Retinal pigment epithelial cell (primary cell): ENCODE results near the gene CPZ.

Source experiments
- DNase-seq: peaks from one replicate; pipeline ENCODE4 v3.0.0-alpha.2; 2010; ENCODE audit warnings: low read depth
- H3K4me3 ChIP-seq: 2 replicates; pipeline ENCODE4 v1.5.1; 2011; ENCODE audit warnings: mild to moderate bottlenecking, low read length, control low read depth, moderate library complexity
- TF ChIP-seq, protein P1 (sequence below): conservative IDR thresholded peaks from 2 replicates; pipeline ENCODE4 v1.5.1; 2011; ENCODE audit warnings: low read depth, low read length, control low read depth, inconsistent platforms

The CPZ gene

DNA sequence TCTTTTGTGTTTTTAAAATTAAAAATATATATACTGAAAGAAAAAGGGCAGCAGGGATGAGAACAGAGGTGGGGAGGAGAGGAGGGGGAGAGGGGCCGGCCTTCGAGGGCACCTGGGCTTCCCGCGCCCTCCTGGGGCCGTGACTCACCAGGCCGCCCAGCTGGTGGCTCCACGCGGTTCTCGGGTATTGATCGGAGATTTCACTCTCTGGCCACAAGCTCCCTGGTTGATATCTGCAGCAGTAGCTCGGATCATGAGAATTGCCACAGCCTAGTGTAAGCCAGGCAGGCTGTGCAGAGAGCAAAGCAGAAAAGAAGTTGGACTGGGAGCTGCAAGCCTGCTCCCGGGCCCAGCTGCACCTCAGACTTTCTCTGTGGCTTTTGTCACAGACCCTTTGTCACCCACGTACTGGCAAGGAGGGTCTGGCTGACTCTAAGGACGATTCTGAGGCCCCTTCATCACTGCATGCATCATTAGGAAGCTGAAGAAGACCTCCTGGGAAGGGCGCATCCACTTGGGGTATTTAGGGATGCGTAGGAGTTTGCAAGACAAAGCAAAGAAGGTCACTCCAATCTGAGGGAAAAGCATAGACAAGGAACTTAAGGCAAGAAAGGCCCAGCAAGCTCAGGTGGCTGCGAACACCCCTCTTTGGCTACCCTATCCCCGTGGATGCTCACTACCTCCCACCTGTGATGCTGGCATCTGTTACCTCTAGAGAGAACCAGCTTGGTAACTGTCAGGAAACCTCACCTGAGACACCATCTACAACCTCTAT lies 71.7 kb downstream of the CPZ start:
- TF ChIP-seq, protein P1, sequence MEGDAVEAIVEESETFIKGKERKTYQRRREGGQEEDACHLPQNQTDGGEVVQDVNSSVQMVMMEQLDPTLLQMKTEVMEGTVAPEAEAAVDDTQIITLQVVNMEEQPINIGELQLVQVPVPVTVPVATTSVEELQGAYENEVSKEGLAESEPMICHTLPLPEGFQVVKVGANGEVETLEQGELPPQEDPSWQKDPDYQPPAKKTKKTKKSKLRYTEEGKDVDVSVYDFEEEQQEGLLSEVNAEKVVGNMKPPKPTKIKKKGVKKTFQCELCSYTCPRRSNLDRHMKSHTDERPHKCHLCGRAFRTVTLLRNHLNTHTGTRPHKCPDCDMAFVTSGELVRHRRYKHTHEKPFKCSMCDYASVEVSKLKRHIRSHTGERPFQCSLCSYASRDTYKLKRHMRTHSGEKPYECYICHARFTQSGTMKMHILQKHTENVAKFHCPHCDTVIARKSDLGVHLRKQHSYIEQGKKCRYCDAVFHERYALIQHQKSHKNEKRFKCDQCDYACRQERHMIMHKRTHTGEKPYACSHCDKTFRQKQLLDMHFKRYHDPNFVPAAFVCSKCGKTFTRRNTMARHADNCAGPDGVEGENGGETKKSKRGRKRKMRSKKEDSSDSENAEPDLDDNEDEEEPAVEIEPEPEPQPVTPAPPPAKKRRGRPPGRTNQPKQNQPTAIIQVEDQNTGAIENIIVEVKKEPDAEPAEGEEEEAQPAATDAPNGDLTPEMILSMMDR: no peak
- no peak for DNase-seq
- no peak overlapping the region for H3K4me3 ChIP-seq

DNA sequence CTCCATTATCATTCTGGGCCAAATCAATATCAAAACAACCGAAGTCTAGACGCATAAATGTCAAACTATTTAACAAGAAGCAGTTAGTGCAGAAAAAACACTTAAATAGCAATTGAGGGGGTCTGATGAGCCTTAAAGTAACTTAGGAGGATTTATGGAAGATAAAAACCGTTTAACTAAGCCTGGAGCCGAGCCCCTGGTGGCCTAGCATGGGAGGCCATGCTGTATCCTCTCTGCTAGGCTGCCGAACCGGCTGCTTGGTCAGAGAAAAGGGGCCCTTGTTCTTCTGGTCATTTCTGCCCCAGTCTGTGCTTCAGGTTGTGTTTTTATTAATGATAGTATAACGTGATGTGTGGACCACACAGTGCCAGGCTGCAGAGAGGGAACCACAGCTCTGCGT lies 72.4 kb downstream of the CPZ start:
- H3K4me3 ChIP-seq: no peak overlapping the region
- DNase-seq: no peak
- TF ChIP-seq, protein P1: no peak

DNA sequence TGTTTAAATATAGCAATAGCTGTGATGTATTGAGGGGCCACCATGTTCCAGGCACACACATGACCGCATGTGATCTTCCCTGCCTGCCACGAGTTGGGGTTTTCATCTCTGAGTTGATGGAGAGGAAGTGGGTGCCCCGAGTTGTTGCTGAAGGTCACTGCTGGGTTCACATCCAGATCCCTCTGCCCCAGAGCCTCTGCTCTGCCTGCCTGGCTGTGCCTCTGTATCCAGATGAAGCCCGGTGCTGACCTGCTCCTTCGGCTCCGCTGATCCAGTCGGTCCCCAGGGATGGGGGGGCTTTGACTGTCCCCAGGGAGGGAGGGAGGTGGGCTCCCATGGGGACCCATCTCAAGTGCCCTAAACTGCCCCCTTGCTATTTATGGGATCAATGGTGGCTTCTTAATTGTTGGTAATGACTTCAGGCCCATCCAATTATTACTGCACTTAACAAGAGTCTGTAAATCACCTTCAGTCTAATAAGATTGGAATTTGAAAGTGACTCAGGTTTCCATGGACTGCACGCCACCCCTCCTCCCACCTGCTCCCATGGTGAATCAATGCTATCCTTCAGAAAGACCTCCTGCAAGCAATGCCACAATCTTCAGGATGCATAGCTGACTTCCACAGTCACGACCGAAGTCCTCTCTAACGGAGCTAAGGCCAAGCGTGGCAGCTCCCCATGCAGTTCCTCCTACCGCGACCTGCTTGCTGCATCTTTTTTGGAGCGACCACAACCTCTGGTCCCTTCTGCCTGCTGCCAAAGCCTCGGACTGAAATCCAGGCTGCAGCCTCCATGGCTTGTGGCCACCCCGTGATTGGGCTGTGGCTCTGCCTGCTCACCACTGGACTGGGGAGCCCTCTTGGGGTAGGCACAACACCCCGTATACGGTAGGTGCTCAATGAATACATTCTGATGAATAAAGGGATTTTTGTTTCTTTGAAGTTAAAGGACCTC lies 73.1 kb downstream of the CPZ start:
- no peak for DNase-seq
- TF ChIP-seq, protein P1: no peak

DNA sequence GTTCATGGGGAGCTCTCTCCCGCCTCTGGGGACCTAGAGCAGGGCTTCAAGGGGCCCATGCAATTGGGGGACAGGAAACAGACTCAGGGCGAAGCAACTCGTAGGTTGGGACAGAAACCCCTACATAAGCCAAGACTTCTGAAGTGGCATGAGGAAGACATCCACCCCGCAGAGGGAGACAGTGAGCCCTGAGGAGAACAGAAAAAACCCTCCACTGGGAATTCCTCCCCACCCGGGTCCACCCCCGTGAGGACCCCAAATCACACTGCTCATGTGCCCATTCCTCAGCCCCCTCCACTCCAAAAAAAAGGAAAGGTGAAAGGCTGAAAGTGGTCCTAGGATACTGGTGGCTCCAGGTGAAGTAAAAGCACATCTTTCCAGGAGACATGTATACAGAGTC lies 74.0 kb downstream of the CPZ start:
- no peak overlapping the region for H3K4me3 ChIP-seq
- no peak for DNase-seq
- TF ChIP-seq, protein P1: no peak

More for the DNA sequence above, 73.1 kb downstream of the CPZ start:
- no peak overlapping the region for H3K4me3 ChIP-seq
